GM21717 (cell line): ENCODE results near the gene PRKN.

Source experiments
- ATAC-seq: cut with Tn5 transposase; IDR thresholded peaks from one replicate; pipeline ENCODE4 v1.9.1; 2021; ENCODE audit warnings: mild to moderate bottlenecking, moderate library complexity; ENCODE audit not compliant: unreplicated experiment

The PRKN gene

GRCh38 chr6:161414180-161414579 lies 1313.4 kb downstream of the PRKN start:
- no peak for ATAC-seq

- ATAC-seq: no peak
These were observed 1314.2 kb downstream of the PRKN start for GRCh38 chr6:161413355-161413771.

- no peak for ATAC-seq
These were observed 1314.8 kb downstream of the PRKN start for GRCh38 chr6:161412795-161413194.

GRCh38 chr6:161411265-161411944 lies 1316.2 kb downstream of the PRKN start:
- ATAC-seq: no peak

GRCh38 chr6:161410736-161411135 lies 1316.8 kb downstream of the PRKN start:
- ATAC-seq: no peak

GRCh38 chr6:161410076-161410475 lies 1317.5 kb downstream of the PRKN start:
- no peak for ATAC-seq

- ATAC-seq: no peak
These were observed 1318.2 kb downstream of the PRKN start for GRCh38 chr6:161409353-161409752.

- no peak for ATAC-seq
These were observed 1319.5 kb downstream of the PRKN start for GRCh38 chr6:161408041-161408440.

- no peak for ATAC-seq
These were observed 1320.0 kb downstream of the PRKN start for GRCh38 chr6:161407581-161407980.

- ATAC-seq: no peak
These were observed 1320.5 kb downstream of the PRKN start for GRCh38 chr6:161407115-161407514.

- ATAC-seq: no peak
These were observed 1320.9 kb downstream of the PRKN start for GRCh38 chr6:161406646-161407045.

- ATAC-seq: no peak
These were observed 1322.1 kb downstream of the PRKN start for GRCh38 chr6:161405418-161405817.

GRCh38 chr6:161403717-161404116 lies 1323.8 kb downstream of the PRKN start:
- no peak for ATAC-seq

- no peak for ATAC-seq
These were observed 1325.8 kb downstream of the PRKN start for GRCh38 chr6:161401587-161402309.

GRCh38 chr6:161400671-161401070 lies 1326.9 kb downstream of the PRKN start:
- no peak for ATAC-seq

GRCh38 chr6:161396539-161396938 lies 1331.0 kb downstream of the PRKN start:
- no peak for ATAC-seq

GRCh38 chr6:161395716-161396231 lies 1331.8 kb downstream of the PRKN start:
- no peak for ATAC-seq

- ATAC-seq: no peak
These were observed 1333.1 kb downstream of the PRKN start for GRCh38 chr6:161394437-161394836.

GRCh38 chr6:161393839-161394364 lies 1333.7 kb downstream of the PRKN start:
- ATAC-seq: peak; percentile 99

GRCh38 chr6:161393292-161393691 lies 1334.3 kb downstream of the PRKN start:
- no peak for ATAC-seq

GRCh38 chr6:161389756-161390155 lies 1337.8 kb downstream of the PRKN start:
- ATAC-seq: no peak

- no peak for ATAC-seq
These were observed 1343.6 kb downstream of the PRKN start for GRCh38 chr6:161383951-161384350.
